ENCODE results near the gene GAP43. TPM values are rescaled to one million over a fixed set of nuclear protein-coding genes. Genes with fewer than 3 reads are reported as not detected.

Gene GAP43, protein sequence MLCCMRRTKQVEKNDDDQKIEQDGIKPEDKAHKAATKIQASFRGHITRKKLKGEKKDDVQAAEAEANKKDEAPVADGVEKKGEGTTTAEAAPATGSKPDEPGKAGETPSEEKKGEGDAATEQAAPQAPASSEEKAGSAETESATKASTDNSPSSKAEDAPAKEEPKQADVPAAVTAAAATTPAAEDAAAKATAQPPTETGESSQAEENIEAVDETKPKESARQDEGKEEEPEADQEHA
- 0.23 and 0.45 TPM in 2 replicates for total RNA-seq (2014; rRNA removed)
- polyA plus RNA-seq (2012): 0.15 TPM

DNA sequence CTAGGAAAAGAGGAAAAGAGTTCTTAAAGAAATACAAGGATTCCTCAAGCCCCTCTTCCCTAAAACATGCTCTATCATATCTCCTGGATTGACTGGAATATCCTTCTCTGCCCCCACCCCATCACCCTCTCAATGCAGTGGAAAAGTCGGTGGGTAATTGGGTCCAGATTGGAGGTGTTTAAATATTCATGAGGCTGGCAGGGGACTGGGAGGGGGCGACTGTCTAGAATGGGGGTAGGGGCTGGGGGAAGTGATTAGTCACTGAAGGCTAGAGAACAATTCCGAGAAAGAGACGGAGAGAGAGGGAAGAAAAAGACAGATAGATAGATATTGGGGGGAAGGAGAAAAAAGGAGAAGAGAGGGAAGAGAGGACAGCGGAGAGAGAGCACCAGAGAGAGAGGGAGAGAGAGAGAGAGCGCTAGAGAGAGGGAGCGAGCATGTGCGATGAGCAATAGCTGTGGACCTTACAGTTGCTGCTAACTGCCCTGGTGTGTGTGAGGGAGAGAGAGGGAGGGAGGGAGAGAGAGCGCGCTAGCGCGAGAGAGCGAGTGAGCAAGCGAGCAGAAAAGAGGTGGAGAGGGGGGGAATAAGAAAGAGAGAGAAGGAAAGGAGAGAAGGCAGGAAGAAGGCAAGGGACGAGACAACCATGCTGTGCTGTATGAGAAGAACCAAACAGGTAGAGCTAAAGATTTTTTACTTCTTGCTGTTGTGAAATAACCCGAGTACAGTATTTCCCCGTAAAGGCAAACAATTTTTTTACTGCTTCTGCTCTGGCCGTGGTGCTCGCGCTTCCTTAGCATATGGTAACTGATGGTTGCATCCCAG lies at the start of gene GAP43:
Gene GAP43 (plus strand): TSS at position 467 of the 825 bp plus-strand sequence. CDS start 180 bp downstream, at position 647.
- peak; percentile 66 for DNase-seq (ENCODE audit: low read depth)

DNA sequence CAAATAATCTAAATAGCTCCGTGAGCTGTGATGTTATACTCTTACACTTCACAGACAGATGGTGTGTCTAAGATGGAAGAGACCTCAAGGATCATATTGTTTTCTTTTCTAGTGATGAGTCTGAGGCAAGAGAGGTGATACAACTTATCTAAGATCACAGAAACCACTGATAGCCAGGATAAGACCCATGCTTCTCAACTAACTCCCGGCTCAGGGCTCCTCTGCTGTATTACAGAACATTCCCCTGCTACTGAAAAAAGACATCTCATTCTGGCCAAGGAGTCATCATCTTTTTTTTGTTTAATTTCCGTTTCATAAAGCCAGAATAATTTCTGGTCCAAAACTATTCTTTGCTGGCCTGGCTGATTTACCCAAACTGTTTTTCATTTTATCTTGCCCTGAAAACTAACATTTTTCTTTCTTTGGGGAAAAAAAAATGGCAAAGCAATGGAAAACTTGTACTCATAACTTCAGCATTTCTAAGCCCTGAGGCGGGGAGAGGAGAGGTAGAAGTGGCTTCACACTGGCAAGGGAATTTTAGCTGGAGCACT lies 46.9 kb upstream of the GAP43 start:
- DNase-seq (ENCODE audit: low read depth): no peak

DNA sequence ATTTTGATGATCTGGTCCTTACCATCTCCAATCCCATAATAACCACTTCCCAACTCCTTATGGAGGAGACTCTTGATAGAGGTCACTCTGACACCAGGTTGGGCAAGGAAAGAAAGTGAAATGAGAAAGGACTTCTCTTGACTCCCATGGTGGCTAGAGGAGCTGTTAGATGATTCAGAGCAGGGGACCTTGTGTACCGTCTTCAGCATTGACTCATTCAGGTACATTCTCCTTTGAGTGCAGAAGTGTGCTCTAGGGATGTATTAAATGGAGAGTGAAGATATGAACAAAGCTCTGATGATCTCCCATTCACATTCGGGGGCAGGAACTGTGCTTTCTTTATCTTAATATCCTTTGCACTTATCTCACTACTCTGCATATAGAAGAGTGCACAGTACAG lies 46.3 kb upstream of the GAP43 start:
- no peak for DNase-seq (ENCODE audit: low read depth)

DNA sequence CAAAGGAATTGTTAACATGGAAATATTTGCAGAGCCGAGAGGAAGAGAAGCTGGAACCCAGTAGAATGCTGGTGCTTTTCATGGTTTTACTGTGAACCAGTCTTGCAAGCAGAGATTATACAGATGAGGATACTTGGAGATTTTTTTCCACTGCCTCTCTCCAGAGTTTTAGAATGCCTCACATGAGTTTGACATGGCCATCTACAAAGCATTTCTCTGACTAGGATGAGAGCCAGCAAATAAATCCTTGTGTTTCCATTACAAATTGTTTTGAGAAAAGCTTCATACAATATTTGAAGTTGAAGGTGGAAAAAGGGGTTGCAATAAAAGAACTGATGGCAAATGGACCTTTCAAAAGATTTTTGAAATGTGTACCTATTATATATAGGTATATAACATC lies 45.0 kb upstream of the GAP43 start:
- DNase-seq (ENCODE audit: low read depth): no peak

DNA sequence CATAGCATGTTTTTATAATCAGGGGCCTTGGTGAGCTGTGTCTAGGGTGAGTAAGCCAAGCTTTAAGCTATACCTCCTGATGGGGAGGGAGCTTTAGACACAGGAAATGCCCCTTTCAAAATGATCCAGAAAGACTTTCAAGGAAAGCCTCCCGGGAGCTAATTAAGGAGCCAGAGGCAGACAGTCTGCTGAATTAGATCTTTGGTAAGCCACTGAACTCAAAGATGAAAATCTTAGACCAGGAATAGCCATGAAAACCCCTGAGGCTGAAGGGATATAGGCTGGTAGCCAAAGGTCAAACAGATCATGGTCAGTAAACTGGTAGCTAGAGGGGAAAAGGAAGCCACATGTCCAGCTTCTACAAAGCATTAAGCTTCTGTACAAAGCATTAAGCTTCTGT lies 42.7 kb upstream of the GAP43 start:
- no peak for DNase-seq (ENCODE audit: low read depth)

DNA sequence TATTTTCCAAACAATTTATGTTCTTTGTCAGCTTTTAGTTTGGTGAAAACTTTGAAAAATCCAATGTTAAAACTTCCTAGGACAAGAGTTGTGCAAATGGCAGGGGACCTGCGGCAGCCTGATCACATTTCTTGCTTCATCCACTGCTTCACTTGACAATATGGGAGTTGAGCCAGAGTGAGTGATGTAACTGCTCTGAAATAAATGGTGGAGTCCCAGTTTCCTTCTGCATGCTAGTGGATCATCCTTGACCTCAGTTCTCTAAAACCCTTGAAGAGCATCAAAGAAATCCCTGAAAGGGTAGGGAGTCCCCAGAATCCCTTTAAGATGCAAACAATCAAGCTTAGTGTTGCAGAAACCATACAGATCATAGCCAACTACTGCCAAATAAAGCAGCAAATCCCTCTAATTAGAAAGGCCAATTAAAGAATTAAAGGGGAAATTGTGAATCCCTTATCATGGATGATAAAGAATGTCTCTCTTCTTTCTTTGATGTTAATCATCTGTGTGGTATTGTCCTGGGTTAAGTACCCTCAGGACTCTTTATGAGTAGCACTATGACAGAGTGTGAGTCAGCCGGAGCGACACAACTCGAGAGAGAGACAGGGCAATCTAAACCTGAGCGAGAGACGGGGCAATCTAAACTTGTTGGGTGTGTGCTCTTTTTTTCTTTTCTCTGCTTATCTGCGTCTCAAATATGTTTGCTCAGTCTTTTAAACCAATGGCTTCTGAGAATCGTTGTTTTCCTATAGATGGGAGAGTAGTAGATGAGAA lies 41.8 kb upstream of the GAP43 start:
- peak; percentile 5 for DNase-seq (ENCODE audit: low read depth)

DNA sequence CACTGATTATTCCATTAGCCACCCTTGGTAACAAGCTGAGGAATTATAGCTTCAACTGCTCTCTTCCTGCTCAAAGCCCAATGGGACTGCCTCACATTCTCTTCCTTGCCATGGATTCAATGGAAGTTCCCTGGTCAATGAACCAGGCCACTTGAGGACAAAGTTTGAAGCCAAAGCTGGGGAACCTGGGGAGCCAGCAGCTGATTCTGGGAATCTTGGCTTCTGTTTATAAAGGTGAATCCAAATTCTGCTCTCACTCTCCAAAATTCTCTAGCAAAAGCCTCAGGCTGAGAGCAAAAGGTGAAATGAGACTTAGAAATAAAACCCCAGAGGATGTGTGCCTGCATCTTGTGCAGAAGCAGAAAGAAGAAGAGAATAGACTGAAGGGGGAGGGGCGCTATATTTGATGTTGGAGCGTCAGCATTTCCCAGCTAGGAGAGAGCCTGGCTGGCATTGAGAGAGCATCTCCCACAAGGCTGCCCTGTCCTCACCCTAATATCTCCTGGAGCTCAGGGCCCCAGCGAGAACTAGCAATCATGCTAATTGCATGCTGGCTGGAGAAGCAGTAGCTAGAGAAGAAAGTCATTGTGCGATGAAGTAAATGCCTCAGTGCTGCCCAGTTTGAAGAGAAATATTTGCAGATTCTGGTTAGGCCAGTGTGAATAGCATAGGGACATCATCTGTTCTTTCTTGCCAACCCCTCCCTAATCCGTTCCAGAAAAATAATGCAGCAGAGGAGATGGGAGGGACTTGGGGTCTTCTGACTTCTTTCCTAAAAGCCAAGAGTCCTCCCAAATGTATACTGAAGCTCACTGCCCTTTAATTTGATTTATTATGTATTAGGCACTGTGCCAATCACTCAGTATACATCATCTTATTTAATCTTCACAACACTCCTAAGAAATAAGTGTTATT lies 34.9 kb upstream of the GAP43 start:
- DNase-seq (ENCODE audit: low read depth): no peak

DNA sequence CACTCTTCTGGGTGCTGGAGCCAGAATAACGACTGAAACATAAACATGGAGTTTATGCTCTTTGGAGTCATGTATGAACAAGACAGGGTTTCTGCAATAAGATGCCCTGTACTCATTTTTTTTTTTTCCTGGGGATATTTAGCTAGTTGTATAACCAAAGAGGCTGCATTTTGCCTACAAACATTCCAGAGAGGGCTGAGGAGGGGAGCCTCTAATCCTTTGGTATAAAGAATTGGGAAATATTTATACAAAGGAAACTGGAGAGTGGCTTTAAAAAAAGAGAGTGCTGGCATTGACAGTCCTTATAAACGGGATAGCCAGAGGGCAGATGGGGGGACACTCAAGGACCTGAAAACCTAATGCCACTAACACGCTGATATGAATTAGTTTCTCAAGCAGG lies 32.4 kb upstream of the GAP43 start:
- DNase-seq (ENCODE audit: low read depth): no peak

DNA sequence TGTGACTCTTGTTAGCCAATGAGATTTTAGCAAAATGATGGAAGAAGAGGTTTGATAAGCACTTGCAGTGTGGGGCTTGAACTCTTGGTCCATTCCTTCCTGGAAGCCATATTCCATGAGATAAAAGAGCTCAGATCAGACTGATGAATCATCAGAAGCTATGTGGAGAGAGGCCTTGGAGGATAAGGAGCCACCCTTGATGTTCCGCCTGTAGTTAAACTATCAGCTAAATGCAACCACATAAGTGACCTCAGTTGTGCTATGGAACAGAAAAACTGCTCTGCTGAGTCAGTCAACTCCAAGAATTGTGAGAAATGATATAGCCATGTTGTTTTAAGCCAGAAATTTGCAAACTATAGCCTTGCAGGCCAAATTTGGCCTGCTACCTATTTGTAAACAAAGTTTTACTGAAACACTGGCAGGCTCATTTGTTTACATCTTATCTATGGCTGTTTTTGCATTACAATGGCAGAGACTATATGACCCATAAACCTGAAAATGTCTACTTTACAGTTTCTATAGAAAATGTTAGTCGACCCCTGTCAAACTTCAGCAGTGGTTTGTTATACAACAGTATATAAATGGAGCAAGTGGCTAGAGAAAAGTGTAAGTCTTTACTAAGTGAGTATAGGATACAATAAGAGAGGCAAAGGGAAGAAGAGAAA lies 27.6 kb upstream of the GAP43 start:
- DNase-seq (ENCODE audit: low read depth): no peak

DNA sequence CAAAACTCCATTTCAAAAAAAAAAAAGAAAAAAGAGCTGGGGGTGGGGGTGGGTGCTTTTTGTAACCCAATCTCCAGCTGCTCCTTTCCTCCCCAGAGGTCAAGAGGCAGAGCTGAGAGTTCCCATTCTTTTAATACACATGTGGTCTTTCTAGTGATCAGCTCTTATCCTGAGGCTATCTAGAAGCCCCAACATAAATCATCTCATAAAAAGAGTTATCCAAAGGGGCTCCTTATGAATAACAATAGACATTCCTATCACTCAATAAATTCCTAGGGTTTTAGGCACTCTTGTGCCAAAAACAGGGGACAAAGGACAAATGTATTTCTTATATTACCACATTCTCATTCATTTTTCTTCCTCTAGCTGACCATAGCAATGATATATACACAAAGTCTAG lies 25.1 kb upstream of the GAP43 start:
- no peak for DNase-seq (ENCODE audit: low read depth)

DNA sequence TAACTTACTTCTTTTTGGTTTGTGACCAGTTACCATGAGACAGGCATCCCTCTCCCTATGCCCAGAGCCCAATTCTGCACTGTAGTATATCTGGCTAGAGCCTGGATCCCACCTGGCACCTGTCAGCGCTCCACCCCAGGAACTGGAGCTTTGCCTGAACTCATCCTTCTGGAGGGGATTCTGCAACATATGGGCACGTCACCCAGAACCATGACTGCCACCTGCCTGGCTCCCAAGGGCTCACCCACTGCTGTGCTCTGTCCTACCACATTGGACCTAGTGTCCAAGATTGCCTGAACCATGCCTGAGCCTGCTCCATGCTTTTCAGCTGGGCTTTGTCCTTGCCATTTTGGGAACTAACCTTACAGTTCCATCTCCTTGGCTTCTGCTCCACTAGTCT lies 21.1 kb upstream of the GAP43 start:
- no peak for DNase-seq (ENCODE audit: low read depth)

DNA sequence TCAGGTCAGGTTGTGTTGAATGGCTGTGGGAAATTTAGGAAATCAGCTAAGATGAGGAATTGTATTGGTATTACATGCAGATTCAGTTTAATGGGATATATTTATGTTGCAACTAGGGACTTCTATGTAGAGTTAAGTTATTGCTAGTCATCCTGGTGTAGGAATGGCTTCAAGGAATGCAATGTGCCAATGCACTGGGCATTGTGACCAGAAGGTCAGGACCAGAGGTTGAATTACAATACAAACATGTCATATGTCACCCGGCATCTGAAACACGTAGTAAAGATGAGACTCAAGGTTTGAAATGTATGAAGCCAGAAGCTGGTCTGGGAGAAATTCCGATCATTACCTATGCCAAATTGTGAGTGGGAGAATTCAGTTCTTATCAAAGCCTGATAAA lies 11.7 kb upstream of the GAP43 start:
- no peak for DNase-seq (ENCODE audit: low read depth)

DNA sequence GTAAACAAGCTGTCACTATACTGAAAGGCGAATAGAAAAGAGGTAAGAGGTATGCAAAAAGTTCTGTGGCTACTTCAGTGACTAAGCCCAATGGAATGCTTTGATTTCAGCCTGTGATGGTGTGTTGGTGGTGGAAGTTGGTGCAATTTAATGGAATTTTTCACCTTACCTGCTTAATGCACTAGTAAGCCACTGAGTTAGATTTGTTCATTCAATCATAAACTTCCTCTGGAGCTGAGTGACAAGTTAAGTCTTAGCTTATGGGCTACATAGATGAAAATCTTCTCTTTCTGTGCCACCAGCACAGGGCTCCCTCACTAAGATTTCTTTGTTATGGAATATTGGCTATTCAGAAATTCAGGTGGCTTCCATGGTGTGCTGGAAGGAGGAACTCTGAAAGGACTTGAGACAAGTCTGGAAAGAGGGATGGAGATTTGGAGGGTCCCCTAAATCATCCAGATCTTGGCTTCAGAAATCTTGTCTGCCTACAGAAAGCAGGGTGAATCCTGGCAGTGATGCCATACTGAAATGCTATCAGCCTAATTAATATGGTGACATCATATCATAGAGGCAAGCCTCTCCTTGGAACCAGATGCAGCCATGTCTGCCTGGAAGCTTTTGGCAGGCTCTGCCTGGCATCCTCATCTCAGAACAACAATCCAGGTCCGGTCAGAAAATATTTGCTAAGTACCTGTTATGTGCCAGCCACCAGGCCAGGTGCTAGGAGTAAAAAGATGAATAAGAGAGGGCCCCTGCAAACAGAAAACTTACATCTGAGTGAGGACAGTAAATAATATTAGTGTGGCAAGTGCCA lies 8.1 kb upstream of the GAP43 start:
- DNase-seq (ENCODE audit: low read depth): no peak

DNA sequence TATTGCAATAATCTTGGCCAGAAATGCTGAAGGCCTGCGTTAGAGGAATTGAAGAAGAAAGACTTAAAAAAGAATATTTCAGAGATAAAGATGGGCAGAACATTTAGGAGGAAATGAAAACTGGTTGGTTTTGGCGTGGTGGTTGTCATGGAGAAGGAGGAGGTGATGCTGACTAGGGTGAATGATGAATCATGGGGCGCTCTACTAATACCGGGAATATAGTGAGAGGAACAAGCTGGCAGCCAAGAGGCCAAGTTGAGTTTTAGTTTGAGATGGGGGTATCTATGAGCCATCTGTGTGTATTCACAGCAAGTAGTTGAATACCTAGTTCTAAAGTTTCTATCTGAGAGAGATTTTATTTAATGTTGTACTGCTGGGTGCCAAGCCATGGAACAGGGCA lies 6.8 kb upstream of the GAP43 start:
- no peak for DNase-seq (ENCODE audit: low read depth)

DNA sequence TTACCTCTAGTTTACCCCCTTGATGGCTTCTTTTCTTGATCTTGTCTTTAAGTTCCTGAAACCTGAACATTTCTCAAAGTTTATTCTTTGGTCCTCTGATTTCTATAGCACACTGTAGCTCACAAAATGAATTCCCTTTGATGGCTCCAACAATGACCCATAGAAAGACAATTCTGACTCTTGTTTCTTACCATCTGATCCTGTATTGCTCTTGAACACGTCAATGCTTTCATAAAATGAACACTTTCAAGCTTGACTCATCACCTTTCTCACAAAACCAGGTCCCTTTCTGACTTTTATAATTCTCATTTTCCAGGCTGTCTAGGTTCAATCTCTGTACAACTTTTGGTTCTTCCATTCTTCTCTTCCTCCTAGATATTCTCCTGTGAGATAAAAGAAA lies 5.7 kb upstream of the GAP43 start:
- DNase-seq (ENCODE audit: low read depth): no peak

DNA sequence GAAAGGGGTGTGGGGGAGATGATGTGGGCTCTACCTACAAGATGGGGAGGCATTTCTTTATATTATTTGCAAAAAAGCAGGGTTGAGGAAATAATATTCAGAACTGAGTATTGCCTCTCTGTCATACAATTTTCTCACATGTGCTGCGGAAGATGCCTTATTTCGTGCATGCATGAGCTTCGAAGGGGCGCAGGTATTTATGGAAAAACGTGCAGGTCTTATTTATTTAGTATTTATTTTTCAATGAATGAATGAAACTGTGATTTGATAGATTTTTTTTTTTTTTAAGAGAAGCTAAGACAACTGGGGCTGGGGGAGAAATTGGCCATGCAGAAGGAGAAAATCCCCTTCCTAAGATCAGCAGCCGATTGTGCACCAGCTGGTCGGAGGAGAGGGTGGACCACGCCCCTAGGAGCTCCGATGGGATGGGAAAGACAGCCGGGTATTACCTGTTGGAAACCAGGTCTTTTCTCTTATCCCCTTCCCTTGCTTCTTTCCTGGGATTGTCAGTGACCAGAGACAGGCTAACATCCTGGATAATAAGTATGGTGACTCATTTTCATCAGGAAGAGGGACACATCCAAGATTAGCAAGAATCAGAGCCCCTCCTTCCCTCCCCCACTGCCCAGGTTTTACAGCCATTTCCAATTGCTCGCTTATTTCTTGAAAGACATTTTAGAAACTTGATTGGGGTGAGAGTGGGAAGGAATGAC lies 875 bp downstream of the GAP43 start:
- DNase-seq (ENCODE audit: low read depth): no peak

DNA sequence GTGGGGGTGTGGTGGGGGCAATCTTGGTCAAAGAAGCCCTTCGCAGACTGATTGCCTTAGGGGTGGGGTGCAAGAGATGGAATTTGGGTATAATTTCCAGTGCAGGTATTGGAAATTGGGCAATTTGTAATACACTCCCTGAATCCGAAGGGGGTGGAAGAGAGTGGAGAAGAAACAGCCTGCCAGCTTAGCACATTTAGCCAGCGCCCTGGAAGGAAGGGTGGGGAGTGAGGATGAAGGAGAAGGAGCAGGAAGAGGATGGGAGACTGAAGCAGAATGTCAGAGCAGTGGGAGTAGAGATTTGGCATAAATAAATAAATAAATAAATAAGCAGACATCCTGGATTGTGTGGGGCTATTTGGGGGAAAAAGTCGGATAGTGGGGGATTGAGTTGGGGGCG lies 1.6 kb downstream of the GAP43 start:
- no peak for DNase-seq (ENCODE audit: low read depth)

DNA sequence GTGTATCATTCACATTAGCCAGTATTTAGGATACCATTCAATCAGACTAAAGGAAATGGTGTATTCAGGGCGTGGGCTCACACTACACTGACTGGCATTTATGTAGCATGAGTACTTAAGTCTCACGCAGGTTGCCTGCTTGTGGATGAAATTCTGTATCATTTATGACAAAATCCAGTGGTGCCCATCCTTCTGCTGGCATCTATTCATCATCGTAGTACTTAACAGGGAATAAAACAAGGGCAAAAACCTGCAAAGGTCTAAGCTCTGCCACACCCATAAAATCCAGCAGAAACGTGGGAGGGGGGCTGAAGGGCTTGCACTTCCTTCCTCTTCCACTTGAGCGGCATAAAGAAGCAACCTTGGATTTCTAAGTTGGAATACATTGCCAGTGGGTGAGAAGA lies 2.7 kb downstream of the GAP43 start:
- DNase-seq (ENCODE audit: low read depth): no peak

DNA sequence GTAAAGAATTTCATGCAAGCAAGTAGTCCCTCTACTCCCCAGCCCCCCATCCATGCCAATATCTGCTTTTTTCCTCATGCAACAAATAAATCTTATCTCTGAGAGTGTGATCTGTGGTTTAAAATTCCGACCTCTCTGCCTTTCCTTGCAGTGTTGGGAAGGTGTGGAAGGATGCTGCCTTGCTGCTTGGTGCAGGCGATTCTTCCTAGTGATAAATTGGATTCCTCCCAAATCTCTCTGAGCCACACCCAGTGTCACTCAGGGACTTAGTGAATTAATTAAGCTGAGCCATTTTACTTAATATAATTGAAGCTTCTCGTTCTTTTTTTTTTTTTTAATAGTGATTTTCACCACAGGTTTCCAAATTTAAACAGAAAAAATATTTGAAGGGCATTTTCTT lies 3.4 kb downstream of the GAP43 start:
- no peak for DNase-seq (ENCODE audit: low read depth)

Measured in LHCN-M2 (cell line).